T-cell (primary cell): ENCODE measurements around the gene SCNN1B. TPM values are rescaled to one million over a fixed set of nuclear protein-coding genes. Genes with fewer than 3 reads are reported as not detected.

Experiments used
- ATAC-seq, 4 experiments: fragments of 200-7000 bp in 3 of 4; fragments of 150-1000 bp in 1 of 4; cut with Tn5 transposase; replicated peaks in 1 of 4; 1 replicate in 3 of 4; 2 replicates in 1 of 4; pipeline ENCODE4 v1.10.0; 2021; ENCODE audit warnings: moderate library complexity in 3 of 4, mild to moderate bottlenecking in 2 of 4, moderate number of reproducible peaks in 1 of 4
- CTCF ChIA-PET, 2 donors: fragments of 300-600 bp; sonication (Branson Sonifier 250); formaldehyde crosslinking; loops; one replicate each; lab custom pipeline; 2022; ENCODE audit warnings: antibody characterized with exemption in 2 of 2; lab: Charles Lee
- POLR2A ChIA-PET, 2 donors: fragments of 300-600 bp; sonication (Branson Sonifier 250); formaldehyde crosslinking; loops; one replicate each; lab custom pipeline; 2022; ENCODE audit warnings: antibody characterized with exemption in 2 of 2; lab: Charles Lee
- DNase-seq, 35 experiments: peaks; one replicate each; pipeline versions ENCODE4 v3.0.0 to v3.0.0-alpha.2; 2013 to 2023
- H3K27ac ChIP-seq: one replicate; pipeline ENCODE4 v1.5.1; 2013; ENCODE audit warnings: low read length
- H3K27me3 ChIP-seq, 2 experiments: replicated peaks in 1 of 2; 1 replicate in 1 of 2; 2 replicates in 1 of 2; pipeline versions ENCODE4 v1.6.1 to v1.7.0; 2013; ENCODE audit warnings: low read length in 1 of 2, mixed read lengths in 1 of 2; ENCODE audit not compliant: control insufficient read depth in 2 of 2, insufficient read depth in 2 of 2; ENCODE audit errors: extremely low read depth in 1 of 2
- H3K36me3 ChIP-seq, 2 donors: 1 replicate in 1 of 2; 2 replicates in 1 of 2; pipeline versions ENCODE4 v1.6.1 to v1.7.0; 2013; ENCODE audit warnings: low read length in 1 of 2; ENCODE audit not compliant: control insufficient read depth in 2 of 2, insufficient read depth in 1 of 2; ENCODE audit errors: extremely low read depth in 1 of 2
- H3K4me1 ChIP-seq, 2 experiments: 1 replicate in 1 of 2; 2 replicates in 1 of 2; pipeline versions ENCODE4 v1.6.1 to v1.7.0; 2013; ENCODE audit warnings: low read length in 2 of 2, mixed read lengths in 1 of 2; ENCODE audit not compliant: insufficient read depth in 2 of 2, control insufficient read depth in 1 of 2; ENCODE audit errors: extremely low read depth in 1 of 2
- H3K4me3 ChIP-seq, 2 donors: 1 replicate in 1 of 2; 2 replicates in 1 of 2; pipeline versions ENCODE4 v1.5.1 to v1.7.0; 2013; ENCODE audit warnings: mild to moderate bottlenecking in 2 of 2, low read length in 1 of 2, moderate library complexity in 1 of 2; ENCODE audit not compliant: control insufficient read depth in 1 of 2; ENCODE audit errors: extremely low read depth in 1 of 2
- H3K9me3 ChIP-seq: 2 replicates; pipeline ENCODE4 v1.7.0; 2013
- H3K27ac Mint-ChIP-seq, 2 donors: one replicate each; pipeline ENCODE4 v1.8.0; 2020 to 2021; ENCODE audit warnings: mild to moderate bottlenecking in 2 of 2, mixed read lengths in 2 of 2
- H3K27me3 Mint-ChIP-seq, 2 donors: one replicate each; pipeline ENCODE4 v1.8.0; 2021 to 2022; ENCODE audit warnings: mixed read lengths in 2 of 2
- H3K36me3 Mint-ChIP-seq: one replicate; pipeline ENCODE4 v1.8.0; 2021; ENCODE audit warnings: mixed read lengths
- H3K4me1 Mint-ChIP-seq, 3 donors: one replicate each; pipeline ENCODE4 v1.8.0; 2020 to 2022; ENCODE audit warnings: mixed read lengths in 3 of 3, mild to moderate bottlenecking in 1 of 3
- H3K4me3 Mint-ChIP-seq, 3 donors: one replicate each; pipeline ENCODE4 v1.8.0; 2020 to 2022; ENCODE audit warnings: mild to moderate bottlenecking in 3 of 3, mixed read lengths in 3 of 3, moderate library complexity in 3 of 3
- H3K9me3 Mint-ChIP-seq, 3 donors: one replicate each; pipeline ENCODE4 v1.8.0; 2020 to 2022; ENCODE audit warnings: mixed read lengths in 3 of 3
- WGBS: methylation state at CpG from one replicate; pipeline ENCODE4 v1.1.5; 2013; ENCODE audit warnings: missing lambda C conversion rate; ENCODE audit not compliant: insufficient coverage; 5-methylcytosine and 5-hydroxymethylcytosine counted together
- total RNA-seq, 35 experiments: library from RNA in 6 of 35; stranded (reverse) in 6 of 35; fragments of 120-200 nt in 1 of 35; gene quantifications; one replicate each; pipeline versions ENCODE4 v1.2.1 to v1.2.4 and lab custom pipeline; 2013 to 2026

Gene SCNN1B
- total RNA-seq, 5 donors from 2014 or later (not counting 1 experiment from before 2014, with no cell fraction given) = not detected

DNA sequence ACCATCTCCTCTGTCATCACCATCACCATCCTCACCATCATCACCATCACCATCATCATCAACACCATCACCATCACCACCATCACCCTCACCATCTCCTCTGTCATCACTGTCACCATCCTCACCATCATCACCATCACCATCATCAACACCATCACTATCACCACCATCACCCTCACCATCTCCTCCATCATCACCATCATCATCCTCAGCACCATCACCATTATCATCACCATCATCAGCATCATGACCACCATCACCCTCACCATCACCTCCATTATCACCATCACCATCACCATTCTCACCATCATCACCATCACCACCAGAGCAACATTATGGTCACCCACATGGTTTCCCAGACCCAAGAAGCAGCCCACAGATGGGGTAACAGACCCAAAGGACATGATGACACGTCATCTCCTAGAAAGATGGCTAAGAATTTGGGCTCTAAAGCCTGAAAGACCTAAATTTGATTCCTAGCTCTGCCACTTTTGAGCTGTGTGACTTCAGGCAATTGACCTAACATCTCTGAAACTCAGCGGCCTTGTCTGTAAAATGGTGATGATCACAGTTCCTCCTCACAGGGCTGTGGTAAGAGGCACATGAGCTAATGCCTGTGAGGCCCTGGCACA is 14.6 kb downstream of the SCNN1B start:
- CTCF ChIA-PET = no interaction called here
- Histone ChIP-seq H3K4me3 (no peak overlapping the region), H3K27ac (no peak overlapping the region), H3K27me3 (peaks cover 0 to 8% of the 10 kb centered on the region in 2 experiments), H3K4me1 (no peaks in the 10 kb centered on the region), H3K36me3 (no peaks in the 10 kb centered on the region), H3K9me3 (no peaks in the 10 kb centered on the region)
- Mint-ChIP-seq H3K27ac (no peak overlapping the region), H3K36me3 (no peaks in the 10 kb centered on the region), H3K9me3 (no peaks in the 10 kb centered on the region), H3K27me3 (peaks cover 2 to 3% of the 10 kb centered on the region in 2 donors), H3K4me1 (no peaks in the 10 kb centered on the region), H3K4me3 (no peak overlapping the region)
- ATAC-seq (no peak), DNase-seq (no peak)
- POLR2A ChIA-PET = no interaction called here
- 71% methylated on average over 2 of the region's 2 CpGs for WGBS

DNA sequence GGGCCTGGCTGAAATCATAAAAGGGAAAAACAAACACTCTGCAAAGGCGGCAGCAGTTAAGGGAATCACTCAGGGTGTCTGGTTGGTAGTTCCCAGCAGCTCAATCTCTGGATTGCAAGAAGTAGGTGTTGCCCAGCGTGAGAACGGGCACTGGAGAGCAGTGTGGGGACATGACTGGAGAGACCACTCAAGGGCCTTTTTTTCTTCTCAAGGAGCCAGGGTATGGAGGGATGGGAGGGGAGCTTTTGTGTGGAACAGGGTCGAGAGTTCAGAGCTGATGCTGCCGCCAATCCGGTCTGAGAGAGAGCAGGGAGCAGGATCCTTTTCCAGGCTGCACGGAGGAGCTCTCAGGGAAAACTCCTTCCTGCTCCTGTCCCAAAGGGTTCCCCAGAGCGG is 15.2 kb downstream of the SCNN1B start:
- Histone ChIP-seq H3K36me3 (no peaks in the 10 kb centered on the region), H3K27ac (no peak overlapping the region), H3K4me3 (no peak overlapping the region), H3K9me3 (no peaks in the 10 kb centered on the region), H3K27me3 (peaks cover 0 to 8% of the 10 kb centered on the region in 2 experiments), H3K4me1 (no peaks in the 10 kb centered on the region)
- H3K9me3 Mint-ChIP-seq = no peaks in the 10 kb centered on the region
- ATAC-seq = no peak
- peaks cover 2 to 3% of the 10 kb centered on the region in 2 donors for H3K27me3 Mint-ChIP-seq
- ChIA-PET CTCF (no interaction called here), POLR2A (no interaction called here)
- DNase-seq = no peak
- no peak overlapping the region for H3K4me3 Mint-ChIP-seq
- H3K36me3 Mint-ChIP-seq = no peaks in the 10 kb centered on the region
- H3K4me1 Mint-ChIP-seq = no peaks in the 10 kb centered on the region
- no peak overlapping the region for H3K27ac Mint-ChIP-seq
- 66% methylated on average over 8 of the region's 8 CpGs for WGBS

- no peaks in the 10 kb centered on the region for H3K9me3 Mint-ChIP-seq
- H3K9me3 ChIP-seq = no peaks in the 10 kb centered on the region
- peaks cover 0 to 8% of the 10 kb centered on the region in 2 experiments for H3K27me3 ChIP-seq
- DNase-seq = no peak
- ChIA-PET CTCF (no interaction called here), POLR2A (no interaction called here)
- H3K27ac ChIP-seq = no peak overlapping the region
- H3K36me3 Mint-ChIP-seq = no peaks in the 10 kb centered on the region
- 63% methylated on average over 2 of the region's 2 CpGs for WGBS
- no peaks in the 10 kb centered on the region for H3K36me3 ChIP-seq
- no peaks in the 10 kb centered on the region for H3K4me1 Mint-ChIP-seq
- no peak overlapping the region for H3K4me3 Mint-ChIP-seq
- no peaks in the 10 kb centered on the region for H3K4me1 ChIP-seq
- no peak overlapping the region for H3K27ac Mint-ChIP-seq
- H3K27me3 Mint-ChIP-seq = peaks cover 2 to 3% of the 10 kb centered on the region in 2 donors
- no peak overlapping the region for H3K4me3 ChIP-seq
- ATAC-seq = no peak
These were observed 15.6 kb downstream of the SCNN1B start for GRCh38 chr16:23317751-23318150.

DNA sequence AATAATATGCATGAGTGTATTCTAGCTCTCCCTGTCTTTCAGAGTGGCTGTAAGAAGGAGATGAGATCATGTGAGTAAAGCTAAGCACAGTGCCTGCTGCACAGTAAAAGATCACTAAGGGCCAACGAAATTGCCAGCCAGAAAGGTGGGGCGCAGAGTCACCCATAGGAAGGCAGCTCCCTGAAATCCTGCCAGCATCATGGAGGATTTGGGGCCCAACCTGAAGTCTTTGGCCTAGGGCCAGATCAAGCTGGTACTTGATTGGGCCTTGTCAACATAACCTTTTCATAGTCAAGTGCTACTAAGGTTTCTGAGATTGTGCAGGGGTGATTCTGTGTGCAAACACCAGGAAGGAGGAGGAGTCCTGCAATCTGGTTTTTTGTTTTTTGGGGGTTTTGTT is 16.5 kb downstream of the SCNN1B start:
- Mint-ChIP-seq H3K27me3 (peaks cover 1 to 2% of the 10 kb centered on the region in 2 donors), H3K9me3 (no peaks in the 10 kb centered on the region), H3K27ac (no peak overlapping the region), H3K4me3 (no peak overlapping the region), H3K4me1 (no peaks in the 10 kb centered on the region), H3K36me3 (no peaks in the 10 kb centered on the region)
- H3K9me3 ChIP-seq = no peaks in the 10 kb centered on the region
- H3K4me1 ChIP-seq = no peaks in the 10 kb centered on the region
- ChIA-PET POLR2A (no interaction called here), CTCF (no interaction called here)
- DNase-seq = no peak
- H3K27ac ChIP-seq = no peak overlapping the region
- peaks cover 0 to 8% of the 10 kb centered on the region in 2 experiments for H3K27me3 ChIP-seq
- WGBS = 71% methylated on average over 2 of the region's 2 CpGs
- H3K36me3 ChIP-seq = no peaks in the 10 kb centered on the region
- no peak for ATAC-seq
- no peak overlapping the region for H3K4me3 ChIP-seq

DNA sequence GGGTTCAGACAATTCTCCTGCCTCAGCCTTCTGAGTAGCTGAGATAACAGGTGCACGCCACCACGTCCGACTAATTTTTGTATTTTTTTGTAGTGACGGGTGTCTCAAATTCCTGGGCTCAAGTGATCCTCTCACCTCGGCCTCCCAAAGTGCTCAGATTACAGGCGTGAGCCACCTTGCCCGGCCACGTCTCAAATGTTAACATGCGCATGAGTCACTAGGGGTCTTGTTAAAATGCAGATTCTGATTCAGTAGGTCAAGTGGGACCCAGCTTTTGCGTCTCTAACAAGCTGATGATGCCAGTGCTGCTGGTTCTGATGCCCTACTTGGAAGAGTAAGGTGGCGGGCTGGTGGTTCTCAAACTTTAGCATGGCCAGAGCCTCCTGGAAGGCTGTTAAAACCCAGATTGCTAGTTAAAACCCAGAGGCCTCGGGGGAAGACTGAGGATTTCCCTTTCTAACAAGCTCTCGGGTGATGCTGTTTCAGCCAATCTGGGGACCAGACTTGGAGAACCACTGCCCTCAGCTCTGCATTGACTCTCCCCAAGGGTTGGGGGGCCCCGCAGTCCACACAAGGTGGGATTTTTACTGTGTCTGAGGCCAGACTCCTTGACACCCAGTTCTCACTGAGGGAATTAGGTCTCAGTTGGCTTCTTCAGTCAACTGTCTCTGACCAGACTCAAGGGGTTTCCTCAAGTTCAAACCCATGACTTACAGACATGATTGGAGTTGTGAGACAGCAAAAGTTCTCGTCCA is 17.9 kb downstream of the SCNN1B start:
- Histone ChIP-seq H3K4me1 (no peaks in the 10 kb centered on the region), H3K4me3 (no peak overlapping the region), H3K27me3 (peaks cover 0 to 8% of the 10 kb centered on the region in 2 experiments), H3K36me3 (no peaks in the 10 kb centered on the region), H3K9me3 (no peaks in the 10 kb centered on the region), H3K27ac (no peak overlapping the region)
- ChIA-PET CTCF (no interaction called here), POLR2A (no interaction called here)
- no peak overlapping the region for H3K4me3 Mint-ChIP-seq
- H3K36me3 Mint-ChIP-seq = no peaks in the 10 kb centered on the region
- H3K27me3 Mint-ChIP-seq = no peaks in the 10 kb centered on the region
- 89% methylated on average over 15 of the region's 15 CpGs for WGBS
- H3K9me3 Mint-ChIP-seq = no peaks in the 10 kb centered on the region
- ATAC-seq (no peak), DNase-seq (no peak)
- H3K4me1 Mint-ChIP-seq = no peaks in the 10 kb centered on the region
- H3K27ac Mint-ChIP-seq = no peak overlapping the region

GRCh38 chr16:23320693-23321092 is 18.6 kb downstream of the SCNN1B start:
- Mint-ChIP-seq H3K4me1 (no peaks in the 10 kb centered on the region), H3K27me3 (no peaks in the 10 kb centered on the region), H3K4me3 (no peak overlapping the region), H3K27ac (no peak overlapping the region), H3K36me3 (no peaks in the 10 kb centered on the region), H3K9me3 (no peaks in the 10 kb centered on the region)
- H3K4me3 ChIP-seq = no peak overlapping the region
- WGBS = 67% methylated on average over 3 of the region's 7 CpGs
- no peak for ATAC-seq
- no peak overlapping the region for H3K27ac ChIP-seq
- no peaks in the 10 kb centered on the region for H3K36me3 ChIP-seq
- peaks cover 0 to 8% of the 10 kb centered on the region in 2 experiments for H3K27me3 ChIP-seq
- H3K4me1 ChIP-seq = no peaks in the 10 kb centered on the region
- DNase-seq = no peak
- CTCF ChIA-PET = no interaction called here
- no peaks in the 10 kb centered on the region for H3K9me3 ChIP-seq
- POLR2A ChIA-PET = no interaction called here
